GM20000 (cell line): ENCODE results near the gene MIEF1.

ENCODE experiments used
- DNase-seq: peaks from one replicate; pipeline ENCODE4 v3.0.0; 2012; ENCODE audit warnings: low spot score
- TF ChIP-seq, protein P1 (sequence below): IDR thresholded peaks from 2 replicates; pipeline ENCODE4 v1.5.1; 2012; ENCODE audit warnings: mild to moderate bottlenecking, control low read depth; ENCODE audit errors: extremely low read depth, missing control alignments

MIEF1 gene

DNA sequence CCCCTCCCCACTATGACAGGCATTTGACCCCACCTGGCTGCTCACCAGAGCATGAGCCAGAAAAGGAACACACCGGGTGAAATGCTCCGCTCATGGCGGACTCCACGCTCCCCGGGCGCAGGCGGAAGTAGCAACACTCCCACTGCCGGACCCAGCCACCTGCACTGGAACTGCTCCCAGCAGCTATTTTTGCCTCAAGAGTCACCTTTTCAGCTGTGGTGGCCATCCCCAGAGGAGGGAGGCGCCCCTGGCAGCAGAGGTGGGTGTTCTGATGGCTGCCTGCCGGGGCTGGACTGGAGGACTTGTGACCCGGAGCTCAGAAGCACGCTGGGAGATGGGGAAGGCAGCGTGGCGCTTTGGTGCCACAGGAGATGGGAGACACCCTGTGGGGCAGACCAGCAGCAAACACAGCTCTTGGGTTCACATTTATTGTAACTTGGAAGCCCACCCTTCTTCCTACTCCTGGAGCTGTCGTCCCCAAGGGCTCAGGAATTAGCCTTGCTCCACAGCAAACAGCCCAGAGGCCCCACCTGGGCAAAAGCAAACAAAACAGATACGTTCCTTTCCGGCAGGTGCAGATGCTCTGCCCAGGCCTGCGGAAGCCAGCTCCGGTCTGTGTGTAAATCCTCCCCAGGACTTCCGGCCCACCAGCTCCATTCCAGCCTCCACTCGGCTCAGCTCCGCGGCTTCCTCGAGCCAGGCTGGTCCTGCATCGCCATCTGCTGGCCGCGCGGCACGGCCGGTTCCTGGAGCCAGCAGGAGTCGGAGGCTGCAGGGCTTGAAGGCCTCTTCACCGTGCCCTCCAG lies 26.8 kb downstream of the MIEF1 start:
- TF ChIP-seq, protein P1, sequence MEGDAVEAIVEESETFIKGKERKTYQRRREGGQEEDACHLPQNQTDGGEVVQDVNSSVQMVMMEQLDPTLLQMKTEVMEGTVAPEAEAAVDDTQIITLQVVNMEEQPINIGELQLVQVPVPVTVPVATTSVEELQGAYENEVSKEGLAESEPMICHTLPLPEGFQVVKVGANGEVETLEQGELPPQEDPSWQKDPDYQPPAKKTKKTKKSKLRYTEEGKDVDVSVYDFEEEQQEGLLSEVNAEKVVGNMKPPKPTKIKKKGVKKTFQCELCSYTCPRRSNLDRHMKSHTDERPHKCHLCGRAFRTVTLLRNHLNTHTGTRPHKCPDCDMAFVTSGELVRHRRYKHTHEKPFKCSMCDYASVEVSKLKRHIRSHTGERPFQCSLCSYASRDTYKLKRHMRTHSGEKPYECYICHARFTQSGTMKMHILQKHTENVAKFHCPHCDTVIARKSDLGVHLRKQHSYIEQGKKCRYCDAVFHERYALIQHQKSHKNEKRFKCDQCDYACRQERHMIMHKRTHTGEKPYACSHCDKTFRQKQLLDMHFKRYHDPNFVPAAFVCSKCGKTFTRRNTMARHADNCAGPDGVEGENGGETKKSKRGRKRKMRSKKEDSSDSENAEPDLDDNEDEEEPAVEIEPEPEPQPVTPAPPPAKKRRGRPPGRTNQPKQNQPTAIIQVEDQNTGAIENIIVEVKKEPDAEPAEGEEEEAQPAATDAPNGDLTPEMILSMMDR, result peak; percentile 100
- peak; percentile 86 for DNase-seq

DNA sequence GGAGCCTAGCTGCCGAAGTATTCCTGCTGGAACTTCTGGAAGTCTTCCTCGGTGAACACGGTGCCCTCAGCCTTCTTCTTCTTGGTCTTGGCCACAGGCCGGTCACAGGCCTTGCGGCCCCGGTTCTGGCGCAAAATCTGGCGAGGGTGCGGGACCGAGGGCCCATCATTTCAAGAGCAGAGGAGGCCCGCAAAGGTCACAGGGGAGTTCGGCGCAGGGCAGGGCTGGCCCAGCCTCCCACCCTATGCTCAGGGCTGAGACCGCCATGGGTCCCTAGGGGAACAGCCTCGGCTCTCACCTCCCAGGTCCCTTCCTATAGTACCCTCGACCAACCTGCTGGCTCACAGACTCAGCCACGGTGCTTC lies 27.4 kb downstream of the MIEF1 start:
- no peak for DNase-seq
- TF ChIP-seq, protein P1, result no peak

DNA sequence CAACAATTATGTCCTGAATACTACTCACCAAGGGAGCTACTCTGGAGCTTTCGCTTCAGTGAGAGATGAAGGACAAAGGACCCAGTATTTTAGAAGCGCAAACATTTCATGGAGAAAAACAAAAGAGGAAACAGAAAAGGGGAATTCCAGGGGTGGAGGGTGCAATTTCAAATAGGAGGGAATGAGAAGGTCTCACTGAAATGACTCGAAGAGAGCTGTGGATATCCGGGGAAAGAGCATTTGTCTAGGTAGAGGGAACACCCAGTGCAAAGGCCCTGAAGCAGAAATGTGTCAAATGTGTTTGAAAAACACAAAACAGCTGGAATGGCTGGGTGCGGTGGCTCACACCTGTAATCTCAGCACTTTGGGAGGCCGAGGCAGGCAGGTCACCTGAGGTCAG lies 28.0 kb downstream of the MIEF1 start:
- TF ChIP-seq, protein P1, result no peak

DNA sequence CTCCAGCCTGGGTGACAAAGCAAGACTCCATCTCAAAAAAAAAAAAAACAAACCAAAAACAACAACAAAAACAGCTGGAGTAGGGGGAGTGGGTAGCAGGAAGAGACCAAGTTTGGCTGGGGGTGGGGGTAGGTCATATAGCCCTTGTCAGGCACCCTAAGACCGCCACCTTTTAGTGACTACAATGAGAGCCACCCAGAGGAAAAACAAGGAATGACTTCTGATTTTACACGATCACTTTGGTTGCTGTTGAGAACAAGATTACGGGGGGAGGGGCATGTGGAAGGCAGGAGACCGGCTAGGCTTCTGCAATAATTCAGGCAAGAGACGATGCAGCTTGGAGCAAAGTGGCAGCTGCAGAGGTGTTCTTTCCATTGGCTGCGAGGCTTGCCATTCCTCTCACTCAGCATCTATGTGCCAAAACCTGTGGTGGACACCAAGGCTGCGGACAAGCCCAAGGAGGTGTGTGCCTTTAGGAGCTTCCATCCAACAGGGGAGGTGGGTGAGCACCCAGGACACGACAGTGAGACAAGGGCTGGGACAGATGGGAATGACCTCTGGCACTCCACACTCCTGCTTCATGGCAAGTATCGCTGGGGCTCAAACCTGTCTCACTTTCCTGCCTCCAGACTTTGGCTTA lies 28.7 kb downstream of the MIEF1 start:
- no peak for DNase-seq
- TF ChIP-seq, protein P1, result peak; percentile 1

More for the DNA sequence above, 28.0 kb downstream of the MIEF1 start:
- no peak for DNase-seq

DNA sequence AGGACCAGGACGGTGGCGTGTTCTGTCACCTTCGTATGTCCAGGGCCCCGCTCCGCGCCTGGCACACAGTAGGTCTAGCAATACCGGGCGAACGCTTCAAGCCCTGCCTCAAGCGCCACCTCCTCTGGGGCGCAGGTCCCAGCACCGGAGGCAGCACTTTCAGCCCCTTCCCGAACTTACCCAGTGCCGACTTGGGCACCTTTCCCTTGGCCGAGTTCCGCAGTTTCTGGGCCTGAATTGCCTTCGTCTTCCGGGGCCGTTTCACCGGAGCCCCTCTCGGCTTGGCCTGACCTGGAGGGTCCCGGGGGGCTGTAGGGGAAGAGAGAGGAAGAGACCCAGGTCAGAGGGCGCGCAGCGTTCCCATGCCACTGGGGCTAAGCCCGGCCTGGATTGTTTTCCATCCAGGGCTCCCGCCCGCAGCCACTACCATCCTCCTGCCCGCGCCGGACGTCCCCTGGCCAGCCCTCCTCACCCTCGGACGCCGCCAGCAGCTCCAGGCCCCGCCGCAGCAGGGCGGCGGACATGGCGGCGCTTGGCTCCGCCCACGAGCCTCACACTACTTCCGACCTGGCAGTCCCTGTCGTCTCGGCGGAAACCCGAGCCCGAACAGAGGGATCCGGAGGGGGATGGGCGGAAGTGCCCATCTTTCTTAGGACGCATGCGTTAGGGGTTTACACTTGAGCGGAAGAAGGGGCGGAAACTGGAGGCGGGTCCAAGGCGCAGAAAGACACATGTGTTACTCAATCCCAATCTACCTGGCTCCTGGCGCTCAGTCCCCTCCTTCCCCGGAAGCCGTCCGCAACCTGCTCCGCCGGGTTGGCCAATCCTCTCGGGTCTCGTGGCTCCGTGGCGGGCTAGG lies 30.4 kb downstream of the MIEF1 start, which contains the start of gene RPS19BP1:
Gene RPS19BP1, minus strand, starts transcription at position 534 of the 859 bp plus-strand sequence. Its CDS starts 10 bp downstream, at position 524.
- TF ChIP-seq, protein P1, result no peak
- DNase-seq, result peak; percentile 97

DNA sequence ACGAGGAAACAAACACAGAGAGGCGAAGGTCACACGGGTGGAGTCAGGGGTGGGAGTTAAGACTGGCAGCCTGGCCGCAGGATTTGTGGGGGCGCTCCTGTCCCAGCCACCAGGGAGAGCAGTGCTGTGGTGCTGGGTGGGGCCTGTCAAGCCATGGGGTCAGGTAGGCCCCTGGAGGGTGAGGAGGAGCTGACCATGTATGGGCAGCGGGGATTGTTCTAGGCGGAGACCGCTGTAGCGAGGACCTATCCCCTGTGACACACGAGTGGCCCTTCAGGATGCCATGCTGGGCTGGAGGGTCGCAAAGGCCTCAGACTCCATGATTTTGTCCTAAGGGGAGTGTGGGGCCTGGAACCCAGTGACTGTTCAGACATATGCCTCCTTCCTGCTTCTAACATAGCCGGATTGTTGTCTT lies 32.0 kb downstream of the MIEF1 start:
- no peak for DNase-seq
- TF ChIP-seq, protein P1, result no peak
